Esophagus muscularis mucosa (tissue), 4 donors: ENCODE results near the gene MARK3.

Experiments used
- EP300 ChIP-seq: sonication (generic); formaldehyde crosslinking; IDR thresholded peaks from one replicate; pipeline ENCODE4 v1.6.1; 2017; ENCODE audit warnings: antibody characterized with exemption
- POLR2A ChIP-seq: fragments of 450-650 bp; IDR thresholded peaks from one replicate; pipeline ENCODE4 v1.6.1; 2017; ENCODE audit warnings: antibody characterized with exemption, moderate library complexity, mild to moderate bottlenecking, low read depth
- POLR2AphosphoS5 ChIP-seq, 2 donors: sonication (generic); formaldehyde crosslinking; IDR thresholded peaks; one replicate each; pipeline ENCODE4 v1.6.1; 2017; ENCODE audit warnings: antibody characterized with exemption in 2 of 2
- TF ChIP-seq, protein P1 (sequence below), 3 experiments: fragments of 200-600 bp in 2 of 3; fragments of 450-650 bp in 1 of 3; sonication (generic) in 2 of 3; IDR thresholded peaks; one replicate each; pipeline ENCODE4 v1.5.1; 2017 to 2019; ENCODE audit warnings: antibody characterized with exemption in 3 of 3, mild to moderate bottlenecking in 2 of 3, moderate library complexity in 1 of 3

DNA sequence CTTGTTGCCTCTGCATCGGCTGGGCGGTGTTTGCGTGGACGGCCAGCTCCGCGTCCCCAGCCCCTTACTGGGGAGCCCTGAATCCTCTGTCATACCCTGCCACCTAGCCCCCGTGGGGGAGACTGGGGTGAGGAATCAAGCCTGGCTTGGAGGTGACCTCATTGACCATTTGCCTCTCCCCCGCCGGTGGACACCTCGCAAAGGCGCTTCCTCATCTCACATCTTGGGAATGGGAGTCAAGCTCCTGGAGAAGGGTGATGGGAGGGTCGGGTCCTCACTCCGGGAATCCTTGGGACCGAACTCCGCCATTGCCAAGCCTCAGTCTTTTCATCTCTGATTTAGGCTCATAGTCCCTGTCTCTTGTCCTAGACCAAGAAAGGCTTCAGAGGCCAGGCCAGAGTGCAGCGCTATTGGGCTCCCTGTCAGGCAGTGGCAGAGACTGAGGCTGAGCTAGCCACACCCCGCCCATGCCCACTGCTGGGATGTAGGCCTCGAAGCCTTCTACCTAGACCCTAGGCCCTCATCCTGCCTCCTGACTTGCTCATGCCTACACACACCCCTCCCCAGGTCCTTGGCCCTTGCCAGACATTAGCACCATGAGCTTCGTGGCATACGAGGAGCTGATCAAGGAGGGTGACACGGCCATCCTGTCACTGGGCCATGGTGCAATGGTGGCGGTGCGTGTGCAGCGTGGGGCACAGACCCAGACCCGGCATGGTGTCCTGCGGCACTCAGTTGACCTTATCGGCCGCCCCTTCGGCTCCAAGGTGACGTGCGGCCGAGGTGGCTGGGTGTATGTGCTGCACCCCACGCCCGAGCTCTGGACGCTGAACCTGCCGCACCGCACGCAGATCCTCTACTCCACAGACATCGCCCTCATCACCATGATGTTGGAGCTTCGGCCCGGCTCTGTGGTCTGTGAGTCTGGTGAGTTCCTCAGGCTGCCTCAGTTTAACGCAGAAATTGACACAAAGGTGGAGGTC lies 144.5 kb downstream of the MARK3 start:
- TF ChIP-seq, protein P1, sequence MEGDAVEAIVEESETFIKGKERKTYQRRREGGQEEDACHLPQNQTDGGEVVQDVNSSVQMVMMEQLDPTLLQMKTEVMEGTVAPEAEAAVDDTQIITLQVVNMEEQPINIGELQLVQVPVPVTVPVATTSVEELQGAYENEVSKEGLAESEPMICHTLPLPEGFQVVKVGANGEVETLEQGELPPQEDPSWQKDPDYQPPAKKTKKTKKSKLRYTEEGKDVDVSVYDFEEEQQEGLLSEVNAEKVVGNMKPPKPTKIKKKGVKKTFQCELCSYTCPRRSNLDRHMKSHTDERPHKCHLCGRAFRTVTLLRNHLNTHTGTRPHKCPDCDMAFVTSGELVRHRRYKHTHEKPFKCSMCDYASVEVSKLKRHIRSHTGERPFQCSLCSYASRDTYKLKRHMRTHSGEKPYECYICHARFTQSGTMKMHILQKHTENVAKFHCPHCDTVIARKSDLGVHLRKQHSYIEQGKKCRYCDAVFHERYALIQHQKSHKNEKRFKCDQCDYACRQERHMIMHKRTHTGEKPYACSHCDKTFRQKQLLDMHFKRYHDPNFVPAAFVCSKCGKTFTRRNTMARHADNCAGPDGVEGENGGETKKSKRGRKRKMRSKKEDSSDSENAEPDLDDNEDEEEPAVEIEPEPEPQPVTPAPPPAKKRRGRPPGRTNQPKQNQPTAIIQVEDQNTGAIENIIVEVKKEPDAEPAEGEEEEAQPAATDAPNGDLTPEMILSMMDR (IDR thresholded peaks at IDR 0.05): no peak
- TF ChIP-seq POLR2A (no peak), POLR2AphosphoS5 (IDR thresholded peaks at IDR 0.05) (no peak), EP300 (no peak)
